ENCODE results near the gene EVA1A.

DNA sequence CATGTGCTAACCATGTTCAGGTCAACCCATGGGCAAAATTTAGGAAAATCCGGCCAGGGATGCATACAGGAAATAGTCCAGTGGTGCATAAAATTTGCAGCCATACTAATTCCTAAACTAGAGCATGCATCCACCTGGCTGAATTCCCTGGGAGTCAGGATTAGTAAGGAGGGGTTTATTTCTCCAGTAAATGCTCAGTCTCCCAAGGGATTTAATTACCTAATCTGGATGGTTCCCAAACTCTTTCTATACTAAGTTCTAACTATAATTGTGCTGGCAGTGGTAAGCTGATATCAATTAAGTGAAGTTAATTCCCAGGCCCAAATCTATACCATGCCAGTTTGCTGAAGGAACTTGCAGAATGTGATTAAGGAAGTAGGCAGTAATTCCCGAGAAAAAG, 26.2 kb upstream of the EVA1A start:
- no peak for TF ChIP-seq ZNF274 (IDR thresholded peaks at IDR 0.05; ENCODE audit: low read depth, low read length)
- no peak for TF ChIP-seq YY1 (IDR thresholded peaks at IDR 0.05; ENCODE audit: insufficient read depth, insufficient read length)

Data from NT2/D1 (cell line).